ENCODE data around the gene OFD1.
"Not testable (repeated sequence)": the region's sequence is repeated elsewhere in the genome, so short reads cannot be mapped to it uniquely, and the experiment has no call there.

Gene OFD1

DNA sequence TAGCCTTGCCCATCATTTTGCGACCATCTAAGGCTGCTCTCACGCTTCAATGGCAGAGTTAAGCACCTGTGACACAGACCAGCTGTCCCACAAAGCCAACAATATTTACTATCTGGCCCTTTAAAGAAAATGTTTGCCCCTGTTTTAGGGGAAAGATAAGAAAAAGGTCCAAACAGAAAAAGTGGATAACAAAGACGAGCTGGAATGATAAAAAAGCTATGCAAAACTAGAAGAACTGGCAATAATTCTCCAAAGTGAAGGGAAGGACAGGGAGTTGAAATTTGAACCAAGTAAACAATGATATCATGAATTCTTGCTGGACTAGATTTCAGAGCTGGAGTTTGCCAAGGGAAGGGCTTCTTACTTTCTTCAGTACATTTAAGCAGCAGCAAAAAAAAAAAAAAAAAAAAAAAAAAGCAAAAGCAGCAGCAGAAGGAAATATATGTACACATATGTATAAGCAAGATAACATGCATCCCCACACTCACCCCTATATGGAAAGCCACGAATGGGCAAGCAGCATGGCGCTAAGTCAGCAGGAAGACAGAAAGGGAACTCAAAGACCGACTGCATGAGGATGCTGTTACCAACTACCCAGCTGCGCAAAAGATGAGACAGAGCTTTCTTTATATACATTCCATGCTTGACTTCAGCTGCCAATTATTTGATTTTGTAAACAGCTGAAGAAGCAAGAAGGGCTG is 12.6 kb upstream of the OFD1 start:
- H3K4me3 ChIP-seq (ENCODE audit: insufficient read depth, low read length, poor library complexity, severe bottlenecking) = no peak overlapping the region
- no peak overlapping the region for H2AFZ ChIP-seq (ENCODE audit: low read depth, low read length, severe bottlenecking)
- no peaks in the 10 kb centered on the region for H3K36me3 ChIP-seq (ENCODE audit: low read length)
- no peaks in the 10 kb centered on the region for H3K9me3 ChIP-seq (ENCODE audit: insufficient read depth, low read length)
- no peaks in the 10 kb centered on the region for H3K27me3 ChIP-seq (ENCODE audit: low read length)
- H3K9me2 ChIP-seq (replicated peaks; ENCODE audit: insufficient read depth, low read length) = no peaks in the 10 kb centered on the region
- no peaks in the 10 kb centered on the region for H4K20me1 ChIP-seq (ENCODE audit: low read depth, low read length)
- H3K9ac ChIP-seq (ENCODE audit: low read length) = no peak overlapping the region
- H3K27ac ChIP-seq (ENCODE audit: low read depth, low read length) = no peak overlapping the region
- H3K4me2 ChIP-seq (ENCODE audit: low read depth, low read length, poor library complexity, severe bottlenecking) = no peak overlapping the region
- H3K79me2 ChIP-seq (ENCODE audit: insufficient read depth, low read length) = peaks cover 54% of the 10 kb centered on the region
- H3F3A ChIP-seq (ENCODE audit: insufficient read depth) = no peaks in the 10 kb centered on the region
- TF ChIP-seq EZH2phosphoT487 (conservative IDR thresholded peaks at IDR 0.05; ENCODE audit: low read length) = no peak
- TF ChIP-seq, protein P1, sequence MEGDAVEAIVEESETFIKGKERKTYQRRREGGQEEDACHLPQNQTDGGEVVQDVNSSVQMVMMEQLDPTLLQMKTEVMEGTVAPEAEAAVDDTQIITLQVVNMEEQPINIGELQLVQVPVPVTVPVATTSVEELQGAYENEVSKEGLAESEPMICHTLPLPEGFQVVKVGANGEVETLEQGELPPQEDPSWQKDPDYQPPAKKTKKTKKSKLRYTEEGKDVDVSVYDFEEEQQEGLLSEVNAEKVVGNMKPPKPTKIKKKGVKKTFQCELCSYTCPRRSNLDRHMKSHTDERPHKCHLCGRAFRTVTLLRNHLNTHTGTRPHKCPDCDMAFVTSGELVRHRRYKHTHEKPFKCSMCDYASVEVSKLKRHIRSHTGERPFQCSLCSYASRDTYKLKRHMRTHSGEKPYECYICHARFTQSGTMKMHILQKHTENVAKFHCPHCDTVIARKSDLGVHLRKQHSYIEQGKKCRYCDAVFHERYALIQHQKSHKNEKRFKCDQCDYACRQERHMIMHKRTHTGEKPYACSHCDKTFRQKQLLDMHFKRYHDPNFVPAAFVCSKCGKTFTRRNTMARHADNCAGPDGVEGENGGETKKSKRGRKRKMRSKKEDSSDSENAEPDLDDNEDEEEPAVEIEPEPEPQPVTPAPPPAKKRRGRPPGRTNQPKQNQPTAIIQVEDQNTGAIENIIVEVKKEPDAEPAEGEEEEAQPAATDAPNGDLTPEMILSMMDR (IDR thresholded peaks at IDR 0.05; ENCODE audit: insufficient read depth, low read length, poor library complexity, severe bottlenecking) = no peak

DNA sequence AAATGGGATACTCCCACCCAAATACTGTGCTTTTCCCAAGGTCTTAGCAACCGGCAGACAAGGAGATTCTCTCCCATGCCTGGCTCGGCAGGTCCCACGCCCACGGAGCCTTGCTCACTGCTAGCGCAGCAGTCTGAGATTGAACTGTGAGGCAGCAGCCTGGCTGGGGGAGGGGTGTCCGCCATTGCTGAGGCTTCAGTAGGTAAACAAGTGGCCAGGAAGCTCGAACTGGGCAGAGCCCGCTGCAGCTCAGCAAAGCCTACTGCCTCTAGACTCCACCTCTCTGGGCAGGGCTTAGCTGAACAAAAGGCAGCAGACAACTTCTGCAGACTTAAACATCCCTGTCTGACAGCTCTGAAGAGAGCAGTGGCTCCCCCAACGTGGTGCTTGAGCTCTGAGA is 9.7 kb upstream of the OFD1 start:
- peaks cover 60% of the 10 kb centered on the region for H3K79me2 ChIP-seq (ENCODE audit: insufficient read depth, low read length)
- not testable (repeated sequence) for H3K4me2 ChIP-seq (ENCODE audit: low read depth, low read length, poor library complexity, severe bottlenecking); H3K9ac ChIP-seq (ENCODE audit: low read length)

DNA sequence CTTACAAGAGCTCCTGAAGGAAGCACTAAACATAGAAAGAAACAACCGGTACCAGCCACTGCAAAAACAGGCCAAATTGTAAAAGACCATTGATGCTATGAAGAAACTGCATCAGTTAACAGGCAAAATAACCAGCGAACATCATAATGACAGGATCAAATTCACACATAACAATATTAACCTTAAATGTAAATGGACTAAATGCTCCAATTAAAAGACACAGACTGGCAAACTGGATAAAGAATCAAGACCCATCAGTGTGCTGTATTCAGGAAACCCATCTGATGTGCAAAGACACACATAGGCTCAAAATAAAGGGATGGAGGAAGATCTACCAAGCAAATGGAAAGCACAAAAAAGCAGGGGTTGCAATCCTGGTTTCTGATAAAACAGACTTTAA is 8.0 kb upstream of the OFD1 start:
- H2AFZ ChIP-seq (ENCODE audit: low read depth, low read length, severe bottlenecking); H3K9me2 ChIP-seq (replicated peaks; ENCODE audit: insufficient read depth, low read length); H3K27ac ChIP-seq (ENCODE audit: low read depth, low read length); H3K9ac ChIP-seq (ENCODE audit: low read length); H3K4me3 ChIP-seq (ENCODE audit: insufficient read depth, low read length, poor library complexity, severe bottlenecking); H3K4me2 ChIP-seq (ENCODE audit: low read depth, low read length, poor library complexity, severe bottlenecking); H3K36me3 ChIP-seq (ENCODE audit: low read length); H3K27me3 ChIP-seq (ENCODE audit: low read length); H4K20me1 ChIP-seq (ENCODE audit: low read depth, low read length); H3F3A ChIP-seq (ENCODE audit: insufficient read depth); H3K9me3 ChIP-seq (ENCODE audit: insufficient read depth, low read length): not testable (repeated sequence)
- peaks cover 52% of the 10 kb centered on the region for H3K79me2 ChIP-seq (ENCODE audit: insufficient read depth, low read length)

More for the DNA sequence above, 9.7 kb upstream of the OFD1 start:
- not testable (repeated sequence) for H2AFZ ChIP-seq (ENCODE audit: low read depth, low read length, severe bottlenecking); H3K4me3 ChIP-seq (ENCODE audit: insufficient read depth, low read length, poor library complexity, severe bottlenecking); H4K20me1 ChIP-seq (ENCODE audit: low read depth, low read length); H3K9me2 ChIP-seq (replicated peaks; ENCODE audit: insufficient read depth, low read length); H3K27me3 ChIP-seq (ENCODE audit: low read length); H3K36me3 ChIP-seq (ENCODE audit: low read length); H3F3A ChIP-seq (ENCODE audit: insufficient read depth); H3K9me3 ChIP-seq (ENCODE audit: insufficient read depth, low read length); H3K27ac ChIP-seq (ENCODE audit: low read depth, low read length)

DNA sequence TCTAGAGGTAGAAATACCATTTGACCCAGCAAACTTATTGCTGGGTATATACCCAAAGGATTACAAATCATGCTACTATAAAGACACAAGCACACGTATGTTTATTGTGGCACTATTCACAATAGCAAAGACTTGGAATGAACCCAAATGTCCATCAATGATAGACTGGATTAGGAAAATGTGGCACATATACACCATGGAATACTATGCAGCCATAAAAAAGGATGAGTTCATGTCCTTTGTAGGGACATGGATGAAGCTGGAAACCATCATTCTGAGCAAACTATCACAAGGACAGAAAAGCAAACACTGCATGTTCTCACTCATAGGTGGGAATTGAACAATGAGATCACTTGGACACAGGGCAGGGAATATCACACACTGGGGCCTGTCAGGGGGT is 4.0 kb upstream of the OFD1 start:
- H3K9ac ChIP-seq (ENCODE audit: low read length); H4K20me1 ChIP-seq (ENCODE audit: low read depth, low read length); H3K9me3 ChIP-seq (ENCODE audit: insufficient read depth, low read length); H3K36me3 ChIP-seq (ENCODE audit: low read length); H3K9me2 ChIP-seq (replicated peaks; ENCODE audit: insufficient read depth, low read length); H3K27me3 ChIP-seq (ENCODE audit: low read length); H2AFZ ChIP-seq (ENCODE audit: low read depth, low read length, severe bottlenecking); H3K27ac ChIP-seq (ENCODE audit: low read depth, low read length); H3K4me3 ChIP-seq (ENCODE audit: insufficient read depth, low read length, poor library complexity, severe bottlenecking); H3K4me2 ChIP-seq (ENCODE audit: low read depth, low read length, poor library complexity, severe bottlenecking): not testable (repeated sequence)
- Histone ChIP-seq H3F3A (ENCODE audit: insufficient read depth) (peaks cover 20% of the 10 kb centered on the region; the same call in 1 of the 2 replicates), H3K79me2 (ENCODE audit: insufficient read depth, low read length) (peaks cover 53% of the 10 kb centered on the region)

Measured in SU-DHL-6 (cell line).